Parathyroid adenoma (tissue), 2 donors: ENCODE results near the gene SSR2.
A peak's percentile ranks its signal among the peaks of the same experiment; 100 is the strongest.

Experiments
- H2AFZ ChIP-seq: fragments of 300-600 bp; sonication (generic); one replicate; pipeline ENCODE4 v1.7.0; 2017; ENCODE audit warnings: antibody characterized with exemption, mild to moderate bottlenecking
- H3K27ac ChIP-seq: fragments of 300-600 bp; sonication (generic); one replicate; pipeline ENCODE4 v1.7.0; 2017
- H3K27me3 ChIP-seq: fragments of 300-600 bp; sonication (generic); one replicate; pipeline ENCODE4 v1.7.0; 2017; ENCODE audit warnings: low read length; ENCODE audit not compliant: control insufficient read depth, insufficient read depth
- H3K36me3 ChIP-seq: fragments of 300-600 bp; sonication (generic); one replicate; pipeline ENCODE4 v1.7.0; 2017; ENCODE audit warnings: low read length; ENCODE audit not compliant: control insufficient read depth, insufficient read depth
- H3K4me1 ChIP-seq: fragments of 300-600 bp; sonication (generic); one replicate; pipeline ENCODE4 v1.7.0; 2017; ENCODE audit warnings: control low read depth
- H3K4me2 ChIP-seq: fragments of 300-600 bp; sonication (generic); one replicate; pipeline ENCODE4 v1.7.0; 2017; ENCODE audit warnings: low read length
- H3K4me3 ChIP-seq: fragments of 300-600 bp; sonication (generic); one replicate; pipeline ENCODE4 v1.7.0; 2017; ENCODE audit warnings: low read depth, low read length
- H3K79me2 ChIP-seq: fragments of 300-600 bp; sonication (generic); one replicate; pipeline ENCODE4 v1.7.0; 2017; ENCODE audit warnings: control low read depth
- H3K9ac ChIP-seq: fragments of 300-600 bp; sonication (generic); one replicate; pipeline ENCODE4 v1.7.0; 2017; ENCODE audit warnings: mild to moderate bottlenecking
- H3K9me3 ChIP-seq: fragments of 300-600 bp; sonication (generic); one replicate; pipeline ENCODE4 v1.7.0; 2017; ENCODE audit warnings: low read length; ENCODE audit not compliant: control insufficient read depth
- CTCF ChIP-seq: fragments of 300-600 bp; sonication (generic); IDR thresholded peaks from one replicate; pipeline ENCODE4 v1.7.0; 2017; ENCODE audit warnings: antibody characterized with exemption, mild to moderate bottlenecking
- donor health status: primary hyperparathyroidism.

Gene SSR2

GRCh38 chr1:155978973-155979429 lies 41.8 kb downstream of the SSR2 start:
- Histone ChIP-seq H3K4me3 (peak overlapping the region; percentile 92), H3K9me3 (no peaks in the 10 kb centered on the region), H2AFZ (peak overlapping the region; percentile 77), H3K27ac (peak overlapping the region; percentile 80), H3K9ac (no peak overlapping the region), H3K4me2 (peak overlapping the region; percentile 85), H3K4me1 (peaks cover 21% of the 10 kb centered on the region), H3K27me3 (no peaks in the 10 kb centered on the region), H3K36me3 (no peaks in the 10 kb centered on the region), H3K79me2 (no peaks in the 10 kb centered on the region)
- no peak for TF ChIP-seq CTCF

GRCh38 chr1:155978325-155978972 lies 42.3 kb downstream of the SSR2 start, which contains the start of gene ARHGEF2:
Gene ARHGEF2, minus strand, starts transcription at chr1:155978547. Its CDS starts 120 bp downstream, at chr1:155978427.
- Histone ChIP-seq H3K27ac (peak within 1 kb of the TSS; percentile 80), H3K4me1 (peaks cover 16% of the 10 kb centered on the region), H2AFZ (peak within 1 kb of the TSS; percentile 77), H3K79me2 (no peaks in the 10 kb centered on the region), H3K4me3 (peak within 1 kb of the TSS; percentile 92), H3K36me3 (no peaks in the 10 kb centered on the region), H3K4me2 (peak within 1 kb of the TSS; percentile 85), H3K9ac (peak within 1 kb of the TSS; percentile 37), H3K9me3 (no peaks in the 10 kb centered on the region), H3K27me3 (no peaks in the 10 kb centered on the region)
- no peak for TF ChIP-seq CTCF

GRCh38 chr1:155977690-155978324 lies 42.9 kb downstream of the SSR2 start:
- peak overlapping the region; percentile 92 for H3K4me3 ChIP-seq
- TF ChIP-seq CTCF, result no peak
- H3K4me1 ChIP-seq, result peaks cover 13% of the 10 kb centered on the region
- no peaks in the 10 kb centered on the region for H3K27me3 ChIP-seq
- H3K79me2 ChIP-seq, result no peaks in the 10 kb centered on the region
- H3K4me2 ChIP-seq, result peak overlapping the region; percentile 85
- peak overlapping the region; percentile 37 for H3K9ac ChIP-seq
- H3K27ac ChIP-seq, result peak overlapping the region; percentile 80
- no peaks in the 10 kb centered on the region for H3K36me3 ChIP-seq
- H3K9me3 ChIP-seq, result no peaks in the 10 kb centered on the region
- H2AFZ ChIP-seq, result peak overlapping the region; percentile 77

GRCh38 chr1:155976913-155977689 lies 43.6 kb downstream of the SSR2 start:
- H3K36me3 ChIP-seq, result no peaks in the 10 kb centered on the region
- TF ChIP-seq CTCF, result no peak
- peaks cover 13% of the 10 kb centered on the region for H3K4me1 ChIP-seq
- H3K4me3 ChIP-seq, result peak overlapping the region; percentile 92
- no peak overlapping the region for H3K9ac ChIP-seq
- peak overlapping the region; percentile 22 for H2AFZ ChIP-seq
- H3K9me3 ChIP-seq, result no peaks in the 10 kb centered on the region
- H3K4me2 ChIP-seq, result peak overlapping the region; percentile 85
- H3K27ac ChIP-seq, result peak overlapping the region; percentile 80
- no peaks in the 10 kb centered on the region for H3K27me3 ChIP-seq
- no peaks in the 10 kb centered on the region for H3K79me2 ChIP-seq
